GM13976 (cell line): ENCODE measurements around the gene CLDN16.

Source experiments
- DNase-seq: peaks from one replicate; pipeline ENCODE4 v3.0.0; 2012; ENCODE audit warnings: low spot score
- CTCF ChIP-seq: IDR thresholded peaks from 2 replicates; pipeline ENCODE4 v1.5.1; 2012; ENCODE audit warnings: borderline replicate concordance, mild to moderate bottlenecking; ENCODE audit not compliant: insufficient read depth; ENCODE audit errors: extremely low read depth, missing control alignments, control extremely low read depth
- in situ Hi-C: fragments of 300-500 bp; cut with MboI; formaldehyde crosslinking; loops from one replicate; pipeline ENCODE4 v1.12.0; 2022; ENCODE audit warnings: low sequenced_read_pairs, mixed read lengths, inconsistent platforms; ENCODE audit not compliant: unreplicated experiment

CLDN16 gene

GRCh38 chr3:190442240-190442639, 54.3 kb downstream of the CLDN16 start:
- TF ChIP-seq CTCF, result no peak
- DNase-seq, result no peak
- in situ Hi-C loops, result no loop called here

GRCh38 chr3:190443257-190443656, 55.3 kb downstream of the CLDN16 start:
- DNase-seq, result no peak
- in situ Hi-C loops, result no loop called here
- no peak for TF ChIP-seq CTCF

GRCh38 chr3:190444006-190444405, 56.0 kb downstream of the CLDN16 start:
- in situ Hi-C loops, result no loop called here
- no peak for TF ChIP-seq CTCF
- DNase-seq, result no peak

GRCh38 chr3:190444576-190445145, 56.7 kb downstream of the CLDN16 start:
- no peak for DNase-seq
- no peak for TF ChIP-seq CTCF
- in situ Hi-C loops, result no loop called here

GRCh38 chr3:190446573-190447279, 58.8 kb downstream of the CLDN16 start:
- DNase-seq, result no peak
- TF ChIP-seq CTCF, result no peak
- in situ Hi-C loops, result no loop called here

GRCh38 chr3:190448256-190448655, 60.3 kb downstream of the CLDN16 start:
- TF ChIP-seq CTCF, result no peak
- no peak for DNase-seq
- in situ Hi-C loops, result no loop called here

- in situ Hi-C loops, result no loop called here
- no peak for TF ChIP-seq CTCF
- no peak for DNase-seq
These were observed 61.8 kb downstream of the CLDN16 start, which contains the start of gene TMEM207 for GRCh38 chr3:190449801-190450200. TMEM207 (minus strand) TSS chr3:190449901; CDS start chr3:190449809, 92 bp downstream.
